SK-N-SH treated with all-trans-retinoic acid at 6 μM for 48 hours (cell line): ENCODE measurements around the gene RBL2.

Experiments used
- ATAC-seq: fragments of 200-7000 bp; cut with Tn5 transposase; 3 replicates; pipeline ENCODE4 v1.9.1; 2020; ENCODE audit warnings: mild to moderate bottlenecking, moderate library complexity
- BACH2 ChIP-seq: fragments of 250-450 bp; sonication (Bioruptor Pico); IDR thresholded peaks from 2 replicates; pipeline ENCODE4 v1.9.0; 2021; ENCODE audit warnings: mild to moderate bottlenecking, borderline replicate concordance
- CREB5 ChIP-seq: fragments of 250-450 bp; sonication (Bioruptor Pico); IDR thresholded peaks from 2 replicates; pipeline ENCODE4 v1.5.1; 2020; ENCODE audit warnings: low read depth, mild to moderate bottlenecking, moderate library complexity
- CSDC2 ChIP-seq: fragments of 250-450 bp; sonication (Bioruptor Pico); IDR thresholded peaks from 2 replicates; pipeline ENCODE4 v1.5.0; 2020; ENCODE audit warnings: mild to moderate bottlenecking, moderate library complexity
- CSRNP3 ChIP-seq: fragments of 250-450 bp; sonication (Bioruptor Pico); IDR thresholded peaks from 2 replicates; pipeline ENCODE4 v1.5.1; 2021; ENCODE audit warnings: mild to moderate bottlenecking, moderate library complexity
- ESRRG ChIP-seq: fragments of 250-450 bp; sonication (Bioruptor Pico); IDR thresholded peaks from 2 replicates; pipeline ENCODE4 v1.6.1; 2021; ENCODE audit warnings: mild to moderate bottlenecking
- GLIS3 ChIP-seq: fragments of 250-450 bp; sonication (Bioruptor Pico); IDR thresholded peaks from 2 replicates; pipeline ENCODE4 v1.5.0; 2020; ENCODE audit warnings: mild to moderate bottlenecking, moderate library complexity
- ISL1 ChIP-seq: fragments of 250-450 bp; sonication (Bioruptor Pico); IDR thresholded peaks from 2 replicates; pipeline ENCODE4 v2.1.2; 2022; ENCODE audit warnings: mild to moderate bottlenecking, moderate library complexity
- PATZ1 ChIP-seq: fragments of 250-450 bp; sonication (Bioruptor Pico); IDR thresholded peaks from 2 replicates; pipeline ENCODE4 v1.8.0; 2020; ENCODE audit warnings: mild to moderate bottlenecking, moderate library complexity, borderline replicate concordance
- PPARA ChIP-seq: fragments of 250-450 bp; sonication (Bioruptor Pico); IDR thresholded peaks from 2 replicates; pipeline ENCODE4 v1.5.0; 2020; ENCODE audit warnings: mild to moderate bottlenecking, borderline replicate concordance
- RARB ChIP-seq: fragments of 250-450 bp; sonication (Bioruptor Pico); IDR thresholded peaks from 2 replicates; pipeline ENCODE4 v1.8.0; 2021; ENCODE audit warnings: mild to moderate bottlenecking, moderate library complexity
- TCF4 ChIP-seq: fragments of 250-450 bp; sonication (Bioruptor Pico); IDR thresholded peaks from 2 replicates; pipeline ENCODE4 v1.8.0; 2021; ENCODE audit warnings: mild to moderate bottlenecking, moderate library complexity, borderline replicate concordance
- TSHZ2 ChIP-seq: fragments of 250-450 bp; sonication (Bioruptor Pico); IDR thresholded peaks from 2 replicates; pipeline ENCODE4 v1.5.0; 2020; ENCODE audit warnings: mild to moderate bottlenecking, moderate library complexity
- ZC3H10 ChIP-seq: fragments of 250-450 bp; sonication (Bioruptor Pico); IDR thresholded peaks from 2 replicates; pipeline ENCODE4 v1.5.1; 2021; ENCODE audit warnings: mild to moderate bottlenecking, moderate library complexity
- ZFP3 ChIP-seq: fragments of 250-450 bp; sonication (Bioruptor Pico); IDR thresholded peaks from 2 replicates; pipeline ENCODE4 v1.5.0; 2020; ENCODE audit warnings: mild to moderate bottlenecking, moderate library complexity
- ZFP30 ChIP-seq: fragments of 450-650 bp; formaldehyde crosslinking; IDR thresholded peaks from 2 replicates; pipeline ENCODE4 v1.5.0; 2022; ENCODE audit warnings: mild to moderate bottlenecking, moderate library complexity
- ZNF565 ChIP-seq: fragments of 450-650 bp; formaldehyde crosslinking; conservative IDR thresholded peaks from 2 replicates; pipeline ENCODE4 v1.5.0; 2020; ENCODE audit warnings: low read depth, mild to moderate bottlenecking, moderate library complexity
- ZNF70 ChIP-seq: fragments of 450-650 bp; formaldehyde crosslinking; IDR thresholded peaks from 2 replicates; pipeline ENCODE4 v1.5.0; 2020; ENCODE audit warnings: mild to moderate bottlenecking, moderate library complexity

RBL2 gene

GRCh38 chr16:53518550-53519416 lies 84.5 kb downstream of the RBL2 start:
- ATAC-seq = no peak
- TF ChIP-seq CSRNP3 (CRISPR knock-in tag) (no peak), ISL1 (CRISPR knock-in tag) (no peak), ZNF70 (CRISPR knock-in tag) (no peak), TCF4 (no peak), PPARA (CRISPR knock-in tag) (no peak), TSHZ2 (CRISPR knock-in tag) (no peak), CREB5 (no peak), PATZ1 (CRISPR knock-in tag) (no peak), ZFP30 (no peak), GLIS3 (CRISPR knock-in tag) (no peak), ESRRG (CRISPR knock-in tag) (no peak), RARB (CRISPR knock-in tag) (no peak), ZC3H10 (CRISPR knock-in tag) (no peak)

GRCh38 chr16:53519417-53520091 lies 85.3 kb downstream of the RBL2 start:
- TF ChIP-seq CSRNP3 (CRISPR knock-in tag) (no peak), CREB5 (no peak), BACH2 (CRISPR knock-in tag) (no peak), ZNF565 (CRISPR knock-in tag) (no peak), ZFP30 (no peak), ZFP3 (CRISPR knock-in tag) (no peak), RARB (CRISPR knock-in tag) (no peak), PPARA (CRISPR knock-in tag) (no peak), ZC3H10 (CRISPR knock-in tag) (no peak), CSDC2 (CRISPR knock-in tag) (no peak)
- ATAC-seq = no peak
